A549 (cell line): Measurements from ENCODE around the gene ANTXR1.

Source experiments
- CBX2 ChIP-seq: fragments of 200-600 bp; sonication (generic); IDR thresholded peaks from 2 replicates; pipeline ENCODE4 v1.6.1; 2016; ENCODE audit warnings: low read depth, mild to moderate bottlenecking, borderline replicate concordance
- CTCF ChIP-seq: fragments of >200 bp; sonication (Bioruptor Twin); formaldehyde crosslinking; IDR thresholded peaks from 3 replicates; pipeline ENCODE4 v1.5.1; 2016
- EP300 ChIP-seq, 2 experiments: fragments of >200 bp; sonication (Bioruptor Twin); formaldehyde crosslinking; IDR thresholded peaks; 2 replicates in 1 of 2; 3 replicates in 1 of 2; pipeline ENCODE4 v1.6.1; 2016 to 2017
- JUNB ChIP-seq: fragments of >200 bp; sonication (Bioruptor Twin); formaldehyde crosslinking; IDR thresholded peaks from 2 replicates; pipeline ENCODE4 v1.6.1; 2016
- MAX ChIP-seq: IDR thresholded peaks from 2 replicates; pipeline ENCODE4 v1.6.1; 2012
- MAZ ChIP-seq: fragments of 150-350 bp; IDR thresholded peaks from 2 replicates; pipeline ENCODE4 v1.6.1; 2014; ENCODE audit warnings: antibody characterized with exemption, low read depth, low read length, borderline replicate concordance

GRCh38 chr2:69287544-69287943, 274.6 kb downstream of the ANTXR1 start:
- TF ChIP-seq CTCF (no peak), MAX (no peak), JUNB (no peak), EP300 (IDR thresholded peaks at IDR 0.05) (no peak), CBX2 (no peak), MAZ (no peak)
